GM19397 (cell line): ENCODE measurements around the gene ARHGAP32.
"Not testable (repeated sequence)": the region's sequence is repeated elsewhere in the genome, so short reads cannot be mapped to it uniquely, and the experiment has no call there.

Experiments
- ATAC-seq: cut with Tn5 transposase; IDR thresholded peaks from one replicate; pipeline ENCODE4 v1.9.1; 2021; ENCODE audit warnings: mild to moderate bottlenecking, moderate library complexity; ENCODE audit not compliant: unreplicated experiment

Gene ARHGAP32

GRCh38 chr11:129041611-129042018 lies 150.5 kb downstream of the ARHGAP32 start:
- no peak for ATAC-seq

- no peak for ATAC-seq
Observed at GRCh38 chr11:129040934-129041333, 151.2 kb downstream of the ARHGAP32 start.

- no peak for ATAC-seq
Observed at GRCh38 chr11:129035244-129035643, 156.9 kb downstream of the ARHGAP32 start.

GRCh38 chr11:129034001-129034400 lies 158.1 kb downstream of the ARHGAP32 start:
- ATAC-seq, result no peak

GRCh38 chr11:129023968-129024676 lies 168.0 kb downstream of the ARHGAP32 start:
- no peak for ATAC-seq

GRCh38 chr11:129021295-129021694 lies 170.8 kb downstream of the ARHGAP32 start:
- no peak for ATAC-seq

- ATAC-seq, result no peak
Observed at GRCh38 chr11:129018991-129019390, 173.1 kb downstream of the ARHGAP32 start.

GRCh38 chr11:129018126-129018525 lies 174.0 kb downstream of the ARHGAP32 start:
- no peak for ATAC-seq

GRCh38 chr11:129013737-129014475 lies 178.2 kb downstream of the ARHGAP32 start:
- ATAC-seq, result no peak

- no peak for ATAC-seq
Observed at GRCh38 chr11:129012880-129013279, 179.2 kb downstream of the ARHGAP32 start.

GRCh38 chr11:129006161-129006560 lies 186.0 kb downstream of the ARHGAP32 start:
- no peak for ATAC-seq

GRCh38 chr11:128999165-128999564 lies 193.0 kb downstream of the ARHGAP32 start:
- not testable (repeated sequence) for ATAC-seq

- no peak for ATAC-seq
Observed at GRCh38 chr11:128988242-128988970, 203.7 kb downstream of the ARHGAP32 start.

GRCh38 chr11:128985880-128986279 lies 206.2 kb downstream of the ARHGAP32 start:
- no peak for ATAC-seq

- no peak for ATAC-seq
Observed at GRCh38 chr11:128983023-128983422, 209.1 kb downstream of the ARHGAP32 start.

GRCh38 chr11:128981254-128981653 lies 210.9 kb downstream of the ARHGAP32 start:
- no peak for ATAC-seq

- no peak for ATAC-seq
Observed at GRCh38 chr11:128970598-128971190, 221.4 kb downstream of the ARHGAP32 start.

GRCh38 chr11:128968916-128969315 lies 223.2 kb downstream of the ARHGAP32 start:
- no peak for ATAC-seq

GRCh38 chr11:128967578-128967977 lies 224.5 kb downstream of the ARHGAP32 start:
- ATAC-seq, result no peak

GRCh38 chr11:128965485-128965884 lies 226.6 kb downstream of the ARHGAP32 start:
- ATAC-seq, result peak; percentile 90

- no peak for ATAC-seq
Observed at GRCh38 chr11:128964463-128964930, 227.6 kb downstream of the ARHGAP32 start.
